ENCODE measurements around the gene LAMA3.

Gene LAMA3

GRCh38 chr18:23646282-23646681 lies 43.0 kb upstream of the LAMA3 start:
- no peak overlapping the region for H3K4me3 ChIP-seq (ENCODE audit: low read length)
- no peak for DNase-seq (ENCODE audit: low read depth)
- no peak for TF ChIP-seq CTCF (IDR thresholded peaks at IDR 0.05; ENCODE audit: insufficient read depth, low read depth, low read length, missing control alignments)

DNA sequence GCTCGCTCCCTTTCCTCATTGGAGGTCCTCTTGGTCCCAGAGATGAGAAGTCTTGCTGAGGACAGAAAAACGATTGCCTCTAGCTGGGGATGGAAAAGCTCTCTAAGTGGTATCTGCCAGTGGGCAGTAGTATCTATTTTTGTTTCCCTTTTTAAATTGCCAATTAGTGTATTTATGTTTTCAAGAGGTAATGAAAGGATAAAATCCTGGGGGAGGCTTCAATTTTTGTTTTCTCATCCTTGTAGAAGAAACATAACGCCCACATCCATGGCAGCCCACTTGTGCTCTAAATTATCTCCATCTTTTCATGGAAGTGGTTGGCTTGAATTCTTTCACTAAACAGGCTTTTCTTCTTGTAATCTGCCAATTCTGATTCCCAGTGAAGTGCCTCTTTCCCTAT lies 40.8 kb upstream of the LAMA3 start:
- DNase-seq (ENCODE audit: low read depth): no peak
- no peak for TF ChIP-seq CTCF (IDR thresholded peaks at IDR 0.05; ENCODE audit: insufficient read depth, low read depth, low read length, missing control alignments)
- H3K4me3 ChIP-seq (ENCODE audit: low read length): no peak overlapping the region

DNA sequence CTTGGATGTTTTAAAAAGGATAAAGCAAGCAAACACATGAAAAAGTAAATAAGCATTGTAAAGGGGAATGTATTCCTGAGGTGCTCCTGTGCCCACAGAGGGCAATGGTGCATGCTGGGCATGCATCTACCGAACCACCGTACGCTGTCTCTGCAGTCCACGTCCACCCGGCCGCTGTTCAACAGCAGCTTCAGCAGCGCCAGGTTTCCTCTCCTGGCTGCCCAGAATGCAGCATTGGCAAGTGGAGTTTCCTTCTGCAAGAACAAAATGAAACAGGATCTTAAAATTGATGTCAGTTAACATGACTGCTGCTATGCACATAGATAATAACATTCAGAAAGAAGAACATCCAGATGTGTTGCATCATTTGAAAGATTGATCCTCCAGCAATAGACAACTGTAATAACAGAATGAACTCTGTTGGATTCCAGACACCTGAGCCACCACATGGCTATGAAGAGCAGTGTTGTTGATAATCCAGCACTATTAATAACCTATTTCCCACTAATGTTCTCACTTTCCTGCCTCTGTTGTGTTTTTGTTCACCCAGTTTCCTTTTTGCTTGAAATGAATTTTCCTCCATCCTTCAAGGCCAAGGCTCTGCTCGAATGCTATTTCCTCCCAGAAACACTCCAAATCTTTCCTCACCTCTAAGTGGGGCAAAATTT lies 40.2 kb upstream of the LAMA3 start:
- H3K4me3 ChIP-seq (ENCODE audit: low read length): no peak overlapping the region
- no peak for TF ChIP-seq CTCF (IDR thresholded peaks at IDR 0.05; ENCODE audit: insufficient read depth, low read depth, low read length, missing control alignments)
- no peak for DNase-seq (ENCODE audit: low read depth)

- no peak overlapping the region for H3K4me3 ChIP-seq (ENCODE audit: low read length)
- DNase-seq (ENCODE audit: low read depth): peak; percentile 92
- TF ChIP-seq CTCF (IDR thresholded peaks at IDR 0.05; ENCODE audit: insufficient read depth, low read depth, low read length, missing control alignments): no peak
Measured at GRCh38 chr18:23650968-23651927, 38.0 kb upstream of the LAMA3 start.

DNA sequence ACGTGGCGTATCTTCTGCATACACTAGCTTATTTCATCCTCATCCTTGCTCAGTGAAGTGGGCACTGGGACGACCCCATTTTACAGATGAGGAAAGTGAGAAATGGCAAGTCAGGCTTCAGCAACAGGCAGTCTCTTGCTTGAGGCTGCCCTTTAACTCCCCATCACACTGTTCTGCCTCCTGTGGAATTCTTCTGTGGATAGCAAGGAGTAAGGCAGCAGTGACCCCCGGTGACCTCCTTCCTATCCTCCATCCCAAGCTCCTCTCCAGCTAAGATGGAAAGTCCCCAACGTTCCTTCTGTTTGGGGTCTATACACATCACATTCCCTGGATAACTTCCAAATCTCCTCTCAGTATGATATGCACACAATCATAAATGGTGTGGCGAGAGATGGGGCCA lies 37.0 kb upstream of the LAMA3 start:
- no peak overlapping the region for H3K4me3 ChIP-seq (ENCODE audit: low read length)
- DNase-seq (ENCODE audit: low read depth): no peak
- no peak for TF ChIP-seq CTCF (IDR thresholded peaks at IDR 0.05; ENCODE audit: insufficient read depth, low read depth, low read length, missing control alignments)

DNA sequence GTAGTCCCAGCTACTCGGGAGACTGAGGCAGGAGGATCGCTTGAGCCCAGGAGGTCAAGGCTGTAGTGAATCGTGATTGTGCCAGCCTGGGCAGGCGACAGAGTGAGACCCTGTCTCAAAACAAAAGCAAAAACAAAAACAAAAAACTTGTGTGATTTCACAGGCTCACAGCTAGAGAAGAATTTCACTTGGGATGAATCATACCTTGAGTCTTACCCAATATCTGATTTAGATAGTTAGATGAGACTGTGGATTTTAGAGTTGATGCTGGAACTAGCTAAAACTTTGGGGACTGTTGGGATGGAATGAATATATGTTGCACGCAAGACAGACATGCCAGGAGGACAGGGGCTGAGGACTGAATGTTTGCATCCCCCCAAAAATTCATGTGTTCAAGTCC lies 31.0 kb upstream of the LAMA3 start:
- peak; percentile 47 for DNase-seq (ENCODE audit: low read depth)
- no peak for TF ChIP-seq CTCF (IDR thresholded peaks at IDR 0.05; ENCODE audit: insufficient read depth, low read depth, low read length, missing control alignments)
- H3K4me3 ChIP-seq (ENCODE audit: low read length): no peak overlapping the region
